ENCODE data around the gene C16orf82.

- TF ChIP-seq CTCF (IDR thresholded peaks at IDR 0.05 in 2 of 3, conservative IDR thresholded peaks at IDR 0.05 in 1 of 3; ENCODE audit: insufficient read depth in 2 of 3, low read depth in 1 of 3, low read length in 3 of 3) = peak; percentile 45 to 57 (median 57)
- TF ChIP-seq ZNF146 (CRISPR knock-in tag; IDR thresholded peaks at IDR 0.05; ENCODE audit: unreplicated experiment) = no peak
- no peak for TF ChIP-seq TEAD4 (IDR thresholded peaks at IDR 0.05; ENCODE audit: low read length)
- TF ChIP-seq TEAD4 (CRISPR knock-in tag; IDR thresholded peaks at IDR 0.05; ENCODE audit: borderline replicate concordance) = no peak
- TF ChIP-seq CREB1 (IDR thresholded peaks at IDR 0.05) = no peak
- TF ChIP-seq CREB1 (CRISPR knock-in tag; IDR thresholded peaks at IDR 0.05) = no peak
- no peak for TF ChIP-seq ZSCAN29 (IDR thresholded peaks at IDR 0.05)
- no peak for TF ChIP-seq MAZ (CRISPR knock-in tag; conservative IDR thresholded peaks at IDR 0.05 in 1 of 2, IDR thresholded peaks at IDR 0.05 in 1 of 2)
- TF ChIP-seq TSHZ1 (CRISPR knock-in tag; IDR thresholded peaks at IDR 0.05) = no peak
Observed at GRCh38 chr16:27080895-27081294, 14.2 kb downstream of the C16orf82 start.
